HL-60 (cell line): ENCODE results near the gene NSUN7.
"Not testable (repeated sequence)": the region's sequence is repeated elsewhere in the genome, so short reads cannot be mapped to it uniquely, and the experiment has no call there.

Source experiments
- DNase-seq, 2 experiments: peaks; one replicate each; pipeline ENCODE4 v3.0.0-alpha.2; 2010 to 2020; ENCODE audit warnings: low read depth in 1 of 2, low spot score in 1 of 2
- H3K27ac ChIP-seq: fragments of 250-450 bp; sonication (Bioruptor Pico); replicated peaks from 2 replicates; pipeline ENCODE4 v1.5.1; 2020; ENCODE audit warnings: mild to moderate bottlenecking, moderate library complexity
- H3K27me3 ChIP-seq: fragments of 250-450 bp; sonication (Bioruptor Pico); 2 replicates; pipeline ENCODE4 v1.5.1; 2021; ENCODE audit warnings: mild to moderate bottlenecking, moderate library complexity; ENCODE audit not compliant: insufficient read depth, poor library complexity, severe bottlenecking
- H3K4me3 ChIP-seq: replicated peaks from 2 replicates; pipeline ENCODE4 v1.5.1; 2011; ENCODE audit warnings: mild to moderate bottlenecking, control low read depth, low read length; ENCODE audit not compliant: insufficient read depth
- CTCF ChIP-seq: IDR thresholded peaks from one replicate; pipeline ENCODE4 v1.5.1; 2011; ENCODE audit warnings: low read length, control low read depth, inconsistent platforms; ENCODE audit not compliant: insufficient read depth
- GABPA ChIP-seq: IDR thresholded peaks from 2 replicates; pipeline ENCODE4 v1.6.1; 2012; ENCODE audit warnings: low read depth
- POLR2AphosphoS5 ChIP-seq: IDR thresholded peaks from 2 replicates; pipeline ENCODE4 v1.6.1; 2012; ENCODE audit warnings: low read depth
- REST ChIP-seq: IDR thresholded peaks from 2 replicates; pipeline ENCODE4 v1.6.1; 2012; ENCODE audit warnings: low read depth; ENCODE audit not compliant: insufficient replicate concordance
- SPI1 ChIP-seq: IDR thresholded peaks from 2 replicates; pipeline ENCODE4 v1.6.1; 2012; ENCODE audit warnings: low read depth, mild to moderate bottlenecking, borderline replicate concordance

The NSUN7 gene

GRCh38 chr4:40811956-40812355, 62.2 kb downstream of the NSUN7 start:
- DNase-seq: peak; percentile 74 to 85
- Histone ChIP-seq H3K4me3 (0 out of 2 replicates have a peak overlapping the region, but pooled peaks have one; percentile 2), H3K27ac (peak overlapping the region; percentile 74), H3K27me3 (no peaks in the 10 kb centered on the region)
- TF ChIP-seq GABPA (no peak), POLR2AphosphoS5 (no peak), CTCF (no peak), REST (no peak), SPI1 (no peak)

GRCh38 chr4:40812386-40812785, 62.6 kb downstream of the NSUN7 start:
- Histone ChIP-seq H3K4me3 (0 out of 2 replicates have a peak overlapping the region, but pooled peaks have one; percentile 2), H3K27ac (peak overlapping the region; percentile 74), H3K27me3 (no peaks in the 10 kb centered on the region)
- TF ChIP-seq GABPA: no peak
- TF ChIP-seq CTCF: no peak
- TF ChIP-seq REST: no peak
- TF ChIP-seq POLR2AphosphoS5: no peak
- TF ChIP-seq SPI1: no peak
- peak; percentile 31 to 83 for DNase-seq

- DNase-seq: no peak
These were observed 63.1 kb downstream of the NSUN7 start for GRCh38 chr4:40812856-40813255.

GRCh38 chr4:40817157-40817556, 67.4 kb downstream of the NSUN7 start:
- H3K4me3 ChIP-seq, H3K27ac ChIP-seq, H3K27me3 ChIP-seq, DNase-seq: not testable (repeated sequence)

More at GRCh38 chr4:40812856-40813255, 63.1 kb downstream of the NSUN7 start:
- TF ChIP-seq CTCF (no peak), REST (no peak), SPI1 (no peak), GABPA (no peak), POLR2AphosphoS5 (no peak)
- no peak overlapping the region for H3K4me3 ChIP-seq
- H3K27me3 ChIP-seq: no peaks in the 10 kb centered on the region
- H3K27ac ChIP-seq: peak overlapping the region; percentile 74
